T-helper 2 cell treated with Interferon-gamma antibody and Interleukin-4, amounts not matched to agents 5 μg/mL and 100 μg/mL, for 36 hours (primary cell): Measurements from ENCODE around the gene SPSB4.

ENCODE experiments used
- DNase-seq: peaks from one replicate; pipeline ENCODE4 v3.0.0; 2021; ENCODE audit warnings: low spot score
- H3K27ac Mint-ChIP-seq: one replicate; pipeline ENCODE4 v1.8.0; 2021; ENCODE audit warnings: mild to moderate bottlenecking, mixed read lengths
- H3K27me3 Mint-ChIP-seq: one replicate; pipeline ENCODE4 v1.8.0; 2021; ENCODE audit warnings: low read depth, mixed read lengths
- H3K36me3 Mint-ChIP-seq: one replicate; pipeline ENCODE4 v1.8.0; 2021; ENCODE audit warnings: low read depth, mixed read lengths
- H3K4me1 Mint-ChIP-seq: one replicate; pipeline ENCODE4 v1.8.0; 2021; ENCODE audit warnings: low read depth, mixed read lengths
- H3K4me3 Mint-ChIP-seq: one replicate; pipeline ENCODE4 v1.8.0; 2022; ENCODE audit warnings: mild to moderate bottlenecking, moderate library complexity, mixed read lengths
- H3K9me3 Mint-ChIP-seq: one replicate; pipeline ENCODE4 v1.8.0; 2021; ENCODE audit warnings: mixed read lengths

Gene SPSB4

DNA sequence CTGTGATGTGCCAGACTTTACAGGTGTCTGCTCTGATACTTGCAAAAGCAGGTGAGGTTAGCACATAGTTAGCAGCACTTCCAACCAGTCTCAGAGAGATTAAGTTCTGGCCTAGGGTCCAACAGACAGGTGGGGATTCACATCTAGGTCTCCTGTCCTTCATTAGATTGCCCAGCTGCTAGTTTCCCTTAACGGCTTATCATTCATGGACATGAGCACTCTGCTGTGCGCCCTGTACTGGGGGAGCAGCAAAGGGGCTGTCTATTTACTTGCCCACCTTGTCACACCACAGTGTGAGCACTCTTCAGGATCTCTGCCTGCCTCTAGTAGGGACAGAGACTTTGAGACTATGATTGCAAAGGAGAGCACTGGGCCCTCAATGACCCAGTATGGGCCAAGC, 8.7 kb downstream of the SPSB4 start:
- no peak for DNase-seq
- no peak overlapping the region for H3K4me3 Mint-ChIP-seq
- H3K36me3 Mint-ChIP-seq = no peaks in the 10 kb centered on the region
- H3K9me3 Mint-ChIP-seq = no peaks in the 10 kb centered on the region
- H3K4me1 Mint-ChIP-seq = peaks cover 8% of the 10 kb centered on the region
- H3K27me3 Mint-ChIP-seq = peaks cover 24% of the 10 kb centered on the region
- no peak overlapping the region for H3K27ac Mint-ChIP-seq

DNA sequence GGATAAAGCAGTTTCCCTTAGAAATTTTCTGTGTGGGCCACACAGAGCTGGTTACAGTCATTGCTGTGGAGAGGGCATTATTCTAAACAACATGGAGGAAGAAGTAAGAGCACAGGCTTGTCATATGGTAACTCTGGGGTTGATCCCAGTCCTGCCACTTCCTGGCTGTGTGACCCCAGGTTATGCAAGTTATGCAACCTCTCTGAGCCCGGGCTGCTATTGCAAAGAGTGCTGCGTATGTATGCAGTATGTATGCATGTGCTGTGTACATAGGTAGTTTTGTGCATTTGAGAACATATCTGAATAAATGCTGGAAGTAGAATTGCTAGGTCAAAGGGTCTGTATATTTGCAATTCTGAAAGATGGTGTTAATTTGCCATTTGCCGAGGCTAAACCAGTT, 9.2 kb downstream of the SPSB4 start:
- Mint-ChIP-seq H3K9me3 (no peaks in the 10 kb centered on the region), H3K4me1 (peaks cover 8% of the 10 kb centered on the region), H3K4me3 (no peak overlapping the region), H3K36me3 (no peaks in the 10 kb centered on the region), H3K27ac (no peak overlapping the region), H3K27me3 (peaks cover 20% of the 10 kb centered on the region)
- no peak for DNase-seq

DNA sequence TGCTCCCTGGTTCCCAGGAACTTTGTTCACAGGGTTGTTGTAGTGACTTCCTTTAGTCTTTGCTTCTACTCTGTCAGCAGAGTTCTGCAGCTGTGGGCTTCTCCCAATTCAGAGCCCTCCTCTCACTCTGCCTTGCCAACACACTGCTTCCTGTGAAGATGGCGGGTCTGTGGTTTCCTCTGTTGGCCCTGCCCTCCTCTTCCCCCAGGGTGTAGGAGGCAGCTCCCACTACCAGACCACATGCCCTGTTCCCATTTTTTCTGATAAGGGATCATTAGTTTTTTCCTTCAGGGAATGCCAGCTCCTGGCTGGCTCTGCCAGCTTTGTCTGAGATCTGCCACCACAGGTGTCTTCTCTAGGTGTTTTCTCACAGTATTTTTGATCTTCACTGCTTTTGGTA, 12.7 kb downstream of the SPSB4 start:
- H3K9me3 Mint-ChIP-seq = no peaks in the 10 kb centered on the region
- H3K36me3 Mint-ChIP-seq = no peaks in the 10 kb centered on the region
- no peak overlapping the region for H3K4me3 Mint-ChIP-seq
- H3K27ac Mint-ChIP-seq = no peak overlapping the region
- no peak for DNase-seq
- peaks cover 12% of the 10 kb centered on the region for H3K27me3 Mint-ChIP-seq
- peaks cover 8% of the 10 kb centered on the region for H3K4me1 Mint-ChIP-seq

DNA sequence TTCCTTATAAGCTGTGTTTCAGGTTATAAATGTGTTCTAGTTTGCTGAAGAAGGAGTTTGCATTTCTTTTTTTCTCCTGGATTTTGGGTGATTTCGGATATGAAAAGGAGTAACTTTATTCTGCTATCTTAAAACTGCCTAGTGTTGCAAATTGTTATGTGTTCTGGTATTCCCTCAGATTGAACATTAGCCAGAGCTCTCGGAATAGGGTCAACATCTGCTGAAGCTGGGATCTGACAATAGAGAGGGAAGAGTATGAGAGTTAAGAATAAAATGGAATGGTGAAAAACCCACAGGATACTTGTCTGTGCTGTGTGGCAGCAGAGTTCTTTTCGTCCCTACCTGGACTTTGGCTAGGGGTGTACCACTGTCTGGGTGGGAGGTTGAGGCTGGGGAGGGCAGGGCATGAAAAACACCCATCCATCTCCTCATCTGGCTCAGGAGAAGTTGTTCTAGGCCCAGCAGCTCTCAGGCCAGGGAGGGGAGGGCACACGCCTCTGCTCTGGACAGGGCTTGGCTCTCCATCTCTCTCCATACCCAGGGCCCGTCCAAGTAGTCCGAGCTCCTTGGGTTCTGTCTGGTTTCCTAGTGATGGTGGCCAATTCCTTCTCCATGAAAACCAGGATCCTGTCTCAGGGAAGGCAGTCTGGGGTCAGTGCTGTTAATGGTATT, 13.2 kb downstream of the SPSB4 start:
- H3K9me3 Mint-ChIP-seq = no peaks in the 10 kb centered on the region

DNA sequence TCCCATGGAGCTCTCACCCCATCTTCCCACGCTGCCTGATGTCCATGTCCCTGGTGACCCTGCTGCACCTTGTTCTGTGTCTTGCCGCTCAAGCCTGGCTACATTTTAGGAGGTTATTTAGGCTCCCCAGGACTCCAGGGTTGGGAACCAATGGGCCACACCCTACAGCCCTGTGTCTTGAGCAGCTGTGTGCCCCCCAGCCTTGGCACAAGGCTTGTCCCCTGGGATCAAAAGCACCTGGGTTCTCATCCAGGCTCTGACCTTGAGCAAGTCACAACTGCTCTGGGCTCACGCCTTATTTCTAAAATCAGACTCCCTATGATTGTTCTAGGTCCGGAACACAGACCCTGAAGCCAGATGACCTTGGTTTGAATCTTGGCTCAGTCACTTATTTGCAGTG, 14.1 kb downstream of the SPSB4 start:
- H3K27ac Mint-ChIP-seq = no peak overlapping the region
- H3K4me1 Mint-ChIP-seq = peaks cover 8% of the 10 kb centered on the region
- no peaks in the 10 kb centered on the region for H3K9me3 Mint-ChIP-seq
- no peak for DNase-seq
- no peaks in the 10 kb centered on the region for H3K36me3 Mint-ChIP-seq
- H3K27me3 Mint-ChIP-seq = peaks cover 12% of the 10 kb centered on the region
- H3K4me3 Mint-ChIP-seq = no peak overlapping the region

More for the DNA sequence above, 13.2 kb downstream of the SPSB4 start:
- no peak for DNase-seq
- Mint-ChIP-seq H3K4me3 (no peak overlapping the region), H3K36me3 (no peaks in the 10 kb centered on the region), H3K4me1 (peaks cover 8% of the 10 kb centered on the region), H3K27me3 (peaks cover 12% of the 10 kb centered on the region), H3K27ac (no peak overlapping the region)

DNA sequence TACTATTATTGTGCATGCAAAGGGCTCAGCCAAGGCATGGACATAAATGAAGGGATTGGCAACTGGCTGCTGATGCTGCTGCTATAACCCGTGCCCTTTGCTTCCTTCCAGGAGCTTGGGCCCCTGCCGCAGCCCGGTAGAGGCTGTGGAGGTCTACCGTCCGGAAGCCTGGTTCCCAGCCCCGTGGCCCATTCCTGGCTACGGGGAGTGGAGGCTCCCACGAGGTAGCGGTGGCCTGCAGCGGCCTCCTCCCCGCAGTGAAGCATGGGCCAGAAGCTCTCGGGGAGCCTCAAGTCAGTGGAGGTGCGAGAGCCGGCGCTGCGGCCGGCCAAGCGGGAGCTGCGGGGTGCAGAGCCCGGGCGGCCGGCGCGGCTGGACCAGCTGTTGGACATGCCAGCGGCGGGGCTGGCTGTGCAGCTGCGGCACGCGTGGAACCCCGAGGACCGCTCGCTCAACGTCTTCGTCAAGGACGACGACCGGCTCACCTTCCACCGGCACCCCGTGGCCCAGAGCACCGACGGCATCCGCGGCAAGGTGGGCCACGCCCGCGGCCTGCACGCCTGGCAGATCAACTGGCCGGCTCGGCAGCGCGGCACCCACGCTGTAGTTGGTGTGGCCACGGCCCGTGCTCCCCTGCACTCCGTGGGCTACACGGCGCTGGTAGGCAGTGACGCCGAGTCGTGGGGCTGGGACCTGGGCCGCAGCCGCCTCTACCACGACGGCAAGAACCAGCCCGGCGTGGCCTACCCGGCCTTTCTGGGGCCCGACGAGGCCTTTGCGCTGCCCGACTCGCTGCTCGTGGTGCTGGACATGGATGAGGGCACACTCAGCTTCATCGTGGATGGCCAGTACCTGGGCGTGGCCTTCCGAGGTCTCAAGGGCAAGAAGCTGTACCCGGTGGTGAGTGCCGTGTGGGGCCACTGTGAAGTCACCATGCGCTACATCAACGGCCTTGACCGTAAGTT, 15.0 kb downstream of the SPSB4 start:
- H3K4me1 Mint-ChIP-seq = peaks cover 8% of the 10 kb centered on the region
- H3K36me3 Mint-ChIP-seq = no peaks in the 10 kb centered on the region
- H3K27me3 Mint-ChIP-seq = peaks cover 12% of the 10 kb centered on the region
- H3K9me3 Mint-ChIP-seq = no peaks in the 10 kb centered on the region
- H3K27ac Mint-ChIP-seq = no peak overlapping the region
- H3K4me3 Mint-ChIP-seq = no peak overlapping the region
- no peak for DNase-seq

DNA sequence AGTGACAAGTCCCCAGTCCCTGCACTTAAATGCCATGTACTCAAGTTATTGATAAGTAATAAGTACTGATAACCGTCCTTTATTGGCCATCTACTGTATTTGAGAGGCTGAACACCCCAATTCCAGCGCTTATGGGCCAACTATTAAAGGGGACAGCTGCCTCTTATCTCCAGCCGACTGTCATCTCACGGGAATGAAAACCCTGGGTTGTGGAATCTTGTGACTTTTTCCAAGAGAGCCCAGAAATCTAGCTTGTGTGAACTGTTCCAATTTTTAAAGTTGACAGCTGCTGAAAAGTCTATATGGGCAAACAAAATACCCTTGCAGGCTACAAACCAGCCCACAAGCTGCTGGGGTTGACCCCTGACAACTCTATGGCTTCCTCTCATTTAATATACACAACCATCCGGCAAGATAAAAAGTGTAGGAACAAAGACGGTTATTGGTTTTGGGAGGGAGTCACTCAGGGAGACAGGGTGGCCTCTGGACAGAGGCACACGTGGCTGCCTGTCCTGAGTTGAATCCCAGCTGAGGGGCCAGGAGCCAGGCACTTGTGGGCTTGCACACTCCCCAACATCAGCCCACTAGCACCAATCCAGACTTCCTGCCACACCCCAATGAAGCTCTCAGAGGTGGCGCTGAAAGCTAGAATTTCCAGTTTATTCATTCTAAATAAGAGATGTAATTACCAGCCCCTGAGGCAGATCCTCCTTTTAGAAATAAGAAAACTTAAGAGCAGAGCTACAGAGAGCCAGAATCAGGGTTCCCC, 16.2 kb downstream of the SPSB4 start:
- DNase-seq = no peak
- Mint-ChIP-seq H3K27me3 (peaks cover 10% of the 10 kb centered on the region), H3K4me1 (peaks cover 8% of the 10 kb centered on the region), H3K9me3 (no peaks in the 10 kb centered on the region), H3K36me3 (no peaks in the 10 kb centered on the region), H3K27ac (no peak overlapping the region), H3K4me3 (no peak overlapping the region)

DNA sequence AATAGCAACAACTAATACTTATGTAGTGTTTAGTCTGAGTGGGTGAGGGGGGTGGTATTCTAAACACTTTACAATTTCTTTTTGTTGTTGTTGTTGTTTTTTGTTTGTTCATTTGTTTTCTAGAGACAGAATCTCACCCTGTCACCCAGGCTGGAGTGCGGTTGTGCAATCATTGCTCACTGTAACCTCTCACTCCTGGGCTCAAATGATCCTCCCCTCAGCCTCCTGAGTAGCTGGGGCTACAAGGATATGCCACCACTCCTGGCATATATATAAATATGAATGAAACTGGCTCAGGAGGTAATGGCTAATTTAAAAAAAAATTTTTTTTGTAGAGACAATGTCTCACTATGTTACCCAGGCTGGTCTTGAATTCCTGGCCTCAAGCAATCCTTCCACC, 19.1 kb downstream of the SPSB4 start:
- Mint-ChIP-seq H3K4me1 (no peaks in the 10 kb centered on the region), H3K9me3 (no peaks in the 10 kb centered on the region)

DNA sequence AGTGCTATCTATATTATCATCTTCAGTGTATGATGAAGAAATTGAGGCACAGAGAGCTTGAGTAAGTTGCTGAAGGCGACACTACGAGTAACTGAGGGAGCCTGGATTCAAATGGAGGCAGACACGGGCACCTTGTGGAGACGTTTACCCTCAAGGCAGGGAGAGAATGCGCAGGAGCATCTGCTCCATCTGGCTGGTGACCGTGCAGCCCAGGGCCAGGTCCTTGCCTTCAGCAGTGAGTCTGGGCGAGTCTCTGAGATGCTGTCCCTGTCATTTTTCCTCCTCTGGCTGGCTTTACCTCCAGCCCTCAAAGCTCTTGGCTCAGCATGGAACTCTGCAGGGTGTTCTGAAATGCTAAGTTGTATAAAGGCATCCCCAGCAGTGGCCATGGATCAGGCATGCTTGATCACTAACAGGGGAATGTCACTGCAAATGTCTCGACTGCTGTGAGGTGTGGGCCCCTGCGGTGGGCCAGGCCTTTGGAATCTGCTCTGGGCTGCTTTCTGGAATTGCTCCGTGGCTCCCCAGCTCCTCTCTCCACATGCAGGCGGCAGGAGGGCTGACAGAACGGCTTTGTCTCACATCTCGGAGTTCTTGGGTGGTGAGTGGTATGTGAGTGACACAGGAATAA, 19.7 kb downstream of the SPSB4 start:
- H3K27ac Mint-ChIP-seq = no peak overlapping the region
- no peaks in the 10 kb centered on the region for H3K9me3 Mint-ChIP-seq
- no peaks in the 10 kb centered on the region for H3K4me1 Mint-ChIP-seq
- no peak overlapping the region for H3K4me3 Mint-ChIP-seq
- no peak for DNase-seq
- H3K27me3 Mint-ChIP-seq = no peaks in the 10 kb centered on the region
- H3K36me3 Mint-ChIP-seq = no peaks in the 10 kb centered on the region

More for the DNA sequence above, 19.1 kb downstream of the SPSB4 start:
- no peak overlapping the region for H3K4me3 Mint-ChIP-seq
- H3K36me3 Mint-ChIP-seq = no peaks in the 10 kb centered on the region
- no peak for DNase-seq
- no peak overlapping the region for H3K27ac Mint-ChIP-seq
- H3K27me3 Mint-ChIP-seq = no peaks in the 10 kb centered on the region

DNA sequence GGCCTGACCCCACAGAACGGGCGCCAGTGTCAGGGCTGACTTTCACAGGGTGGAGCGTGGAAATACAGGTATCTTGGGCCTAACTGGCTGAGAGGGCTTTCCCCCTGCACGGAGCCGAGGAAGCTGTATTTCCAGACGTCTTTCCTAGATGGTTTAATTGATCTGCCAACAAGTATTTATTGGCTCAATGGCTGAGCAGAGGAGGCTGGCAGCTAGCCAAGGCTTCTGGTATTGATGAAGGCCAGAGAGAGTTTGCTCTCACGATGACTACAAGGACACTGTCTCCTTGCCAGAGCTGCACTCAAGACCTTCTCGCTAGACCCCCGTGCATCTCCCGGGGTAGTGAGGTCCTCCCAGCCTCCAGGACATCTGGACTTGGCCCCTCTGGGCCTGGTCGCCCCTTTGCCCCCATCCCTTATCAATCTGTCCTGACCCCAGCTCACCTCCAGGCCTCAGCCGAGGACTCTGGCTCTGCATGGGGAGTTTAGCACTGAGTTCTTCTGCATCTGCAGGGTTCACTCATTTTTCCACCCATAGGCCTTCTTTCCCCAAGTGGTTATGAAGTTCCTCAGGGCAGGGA, 20.6 kb downstream of the SPSB4 start:
- no peak overlapping the region for H3K4me3 Mint-ChIP-seq
- no peak for DNase-seq
- no peaks in the 10 kb centered on the region for H3K36me3 Mint-ChIP-seq
- H3K27ac Mint-ChIP-seq = no peak overlapping the region
- H3K4me1 Mint-ChIP-seq = no peaks in the 10 kb centered on the region
- no peaks in the 10 kb centered on the region for H3K9me3 Mint-ChIP-seq
- H3K27me3 Mint-ChIP-seq = no peaks in the 10 kb centered on the region

DNA sequence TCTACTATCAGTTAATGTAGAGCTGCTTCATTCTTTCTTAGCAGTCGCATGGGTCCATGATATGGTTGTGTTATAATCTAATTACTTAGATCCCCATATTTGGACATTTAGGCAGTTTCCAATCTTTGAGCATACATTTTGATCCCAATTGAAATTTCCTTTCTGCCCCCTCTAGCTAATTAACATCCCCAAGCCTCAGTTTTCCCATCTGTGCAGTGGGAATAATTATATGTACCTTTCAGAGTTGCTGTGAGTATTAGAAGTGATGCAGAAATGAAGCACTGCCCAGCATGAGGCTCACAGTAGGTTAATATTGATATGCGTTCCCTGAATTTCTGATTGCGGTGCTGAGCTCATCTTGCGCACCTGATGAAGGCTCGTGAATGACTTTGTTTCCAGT, 21.8 kb downstream of the SPSB4 start:
- H3K9me3 Mint-ChIP-seq = no peaks in the 10 kb centered on the region
- no peaks in the 10 kb centered on the region for H3K36me3 Mint-ChIP-seq
- H3K27me3 Mint-ChIP-seq = peaks cover 3% of the 10 kb centered on the region
- H3K27ac Mint-ChIP-seq = no peak overlapping the region
- no peak for DNase-seq
- H3K4me3 Mint-ChIP-seq = no peak overlapping the region
- no peaks in the 10 kb centered on the region for H3K4me1 Mint-ChIP-seq

DNA sequence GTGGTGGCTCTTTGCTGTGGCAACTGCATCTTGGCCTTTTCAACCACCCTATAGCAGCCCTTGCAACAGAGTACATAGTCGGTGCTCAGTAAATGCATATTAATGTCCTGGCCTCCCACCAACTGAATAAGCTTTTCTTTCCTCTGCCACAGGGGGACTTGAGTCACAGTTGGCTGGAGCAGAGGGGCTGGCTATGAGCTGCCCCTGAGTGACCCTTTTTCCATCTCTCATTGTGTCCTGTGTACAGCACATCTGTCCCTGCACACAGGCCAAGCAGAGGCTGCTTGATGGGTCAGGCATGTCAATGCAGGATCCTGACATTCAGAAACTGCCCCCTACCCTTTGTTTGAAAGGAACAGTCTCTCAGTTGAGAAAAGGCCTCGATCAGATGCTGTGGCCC, 22.4 kb downstream of the SPSB4 start:
- Mint-ChIP-seq H3K9me3 (no peaks in the 10 kb centered on the region), H3K36me3 (no peaks in the 10 kb centered on the region), H3K27ac (no peak overlapping the region), H3K27me3 (peaks cover 3% of the 10 kb centered on the region), H3K4me3 (no peak overlapping the region), H3K4me1 (no peaks in the 10 kb centered on the region)
- no peak for DNase-seq

DNA sequence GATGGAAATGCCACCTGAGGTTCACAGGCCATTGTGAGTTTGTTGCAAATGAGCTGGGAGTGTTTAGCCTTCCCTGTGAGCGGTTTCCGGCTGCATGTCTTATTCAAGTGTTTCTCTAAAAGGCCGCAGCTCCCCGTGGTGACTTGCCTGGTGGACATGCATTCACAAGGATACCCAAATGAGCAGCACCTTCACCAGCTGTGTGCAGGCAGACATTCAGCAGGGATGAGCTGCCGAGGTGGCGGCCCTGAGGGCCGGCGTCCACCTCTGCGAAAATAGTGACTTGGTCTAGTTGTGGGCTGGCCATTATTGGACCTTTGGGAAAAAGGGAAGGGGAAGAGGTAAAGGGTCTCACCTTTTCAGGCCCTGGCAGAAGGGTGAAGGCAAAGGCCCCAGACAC, 23.4 kb downstream of the SPSB4 start:
- no peak for DNase-seq
- Mint-ChIP-seq H3K4me3 (no peak overlapping the region), H3K36me3 (no peaks in the 10 kb centered on the region), H3K9me3 (no peaks in the 10 kb centered on the region), H3K27ac (no peak overlapping the region), H3K4me1 (no peaks in the 10 kb centered on the region), H3K27me3 (peaks cover 3% of the 10 kb centered on the region)
